Neural cell (in vitro differentiated cells): ENCODE data around the gene IFT172. TPM values are rescaled to one million over a fixed set of nuclear protein-coding genes. Genes with fewer than 3 reads are reported as not detected.

Experiments
- H2AFZ ChIP-seq: fragments of 200-600, 300-800 bp; sonication (generic), shearing (Covaris generic); 2 replicates; pipeline ENCODE4 v1.6.0; 2014; ENCODE audit warnings: low read depth, mild to moderate bottlenecking, antibody characterized with exemption, low read length, moderate library complexity
- H3F3A ChIP-seq: fragments of 200-600 bp; shearing (Covaris generic); 2 replicates; pipeline ENCODE4 v1.6.1; 2016; ENCODE audit warnings: mild to moderate bottlenecking, moderate library complexity, mixed read lengths, antibody characterized with exemption, low read length; ENCODE audit not compliant: insufficient read depth, poor library complexity, severe bottlenecking
- H3K27ac ChIP-seq: fragments of 200-600, 300-800 bp; sonication (generic), shearing (Covaris generic); 2 replicates; pipeline ENCODE4 v1.5.1; 2014; ENCODE audit warnings: mild to moderate bottlenecking, low read length, moderate library complexity
- H3K27me3 ChIP-seq: fragments of 300-800, 200-600 bp; sonication (generic), shearing (Covaris generic); 2 replicates; pipeline ENCODE4 v1.6.0; 2014; ENCODE audit warnings: mild to moderate bottlenecking, low read depth, low read length, moderate library complexity; ENCODE audit not compliant: insufficient read depth
- H3K36me3 ChIP-seq: fragments of 300-800, 200-600 bp; sonication (generic), shearing (Covaris generic); 2 replicates; pipeline ENCODE4 v1.5.1; 2014; ENCODE audit warnings: mild to moderate bottlenecking, antibody characterized with exemption, low read length, moderate library complexity; ENCODE audit not compliant: insufficient read depth
- H3K4me2 ChIP-seq: fragments of 300-800, 200-600 bp; sonication (generic), shearing (Covaris generic); 2 replicates; pipeline ENCODE4 v1.6.0; 2014; ENCODE audit warnings: mild to moderate bottlenecking, low read length
- H3K4me3 ChIP-seq: fragments of 300-800, 200-600 bp; sonication (generic), shearing (Covaris generic); 2 replicates; pipeline ENCODE4 v1.5.1; 2014; ENCODE audit warnings: mild to moderate bottlenecking, low read length, moderate library complexity
- H3K79me2 ChIP-seq: fragments of 200-600 bp; shearing (Covaris generic); replicated peaks from 2 replicates; pipeline ENCODE4 v1.6.0; 2014; ENCODE audit warnings: mild to moderate bottlenecking, low read length, moderate library complexity; ENCODE audit not compliant: insufficient read depth
- H3K9ac ChIP-seq: fragments of 300-800, 200-600 bp; sonication (generic), shearing (Covaris generic); 2 replicates; pipeline ENCODE4 v1.6.1; 2016; ENCODE audit warnings: mild to moderate bottlenecking, low read length, mixed read lengths
- H3K9me2 ChIP-seq: fragments of 200-600 bp; shearing (Covaris generic); 2 replicates; pipeline ENCODE4 v1.6.1; 2016; ENCODE audit warnings: mild to moderate bottlenecking, low read length, mixed read lengths; ENCODE audit not compliant: insufficient read depth
- H3K9me3 ChIP-seq: fragments of 200-600, 300-800 bp; sonication (generic), shearing (Covaris generic); 2 replicates; pipeline ENCODE4 v1.6.1; 2016; ENCODE audit warnings: mild to moderate bottlenecking, mixed run types, low read length, moderate library complexity, mixed read lengths
- H4K20me1 ChIP-seq: fragments of 200-600 bp; shearing (Covaris generic); 2 replicates; pipeline ENCODE4 v1.6.1; 2016; ENCODE audit warnings: mild to moderate bottlenecking, mixed run types; ENCODE audit not compliant: insufficient read depth
- CTCF ChIP-seq: fragments of 450-650 bp; IDR thresholded peaks from 2 replicates; pipeline ENCODE4 v1.5.1; 2014; ENCODE audit warnings: antibody characterized with exemption, mild to moderate bottlenecking, moderate library complexity; ENCODE audit not compliant: poor library complexity, severe bottlenecking
- EP300 ChIP-seq: fragments of 450-650 bp; conservative IDR thresholded peaks from 2 replicates; pipeline ENCODE4 v1.6.1; 2014; ENCODE audit warnings: antibody characterized with exemption, mild to moderate bottlenecking, moderate library complexity; ENCODE audit not compliant: poor library complexity, severe bottlenecking
- EZH2 ChIP-seq: fragments of 200-600, 300-800 bp; shearing (Covaris generic), sonication (generic); IDR thresholded peaks from 2 replicates; pipeline ENCODE4 v1.6.1; 2014; ENCODE audit warnings: antibody characterized with exemption, low read length, borderline replicate concordance, mild to moderate bottlenecking; ENCODE audit not compliant: insufficient read depth, poor library complexity, severe bottlenecking
- MXI1 ChIP-seq: fragments of 450-650 bp; conservative IDR thresholded peaks from 2 replicates; pipeline ENCODE4 v1.6.1; 2014; ENCODE audit warnings: antibody characterized with exemption, mild to moderate bottlenecking; ENCODE audit not compliant: poor library complexity, severe bottlenecking
- POLR2AphosphoS5 ChIP-seq: IDR thresholded peaks from 2 replicates; pipeline ENCODE4 v1.6.1; 2012
- RAD21 ChIP-seq: fragments of 450-650 bp; conservative IDR thresholded peaks from 2 replicates; pipeline ENCODE4 v1.6.1; 2014; ENCODE audit warnings: antibody characterized with exemption, mild to moderate bottlenecking, moderate library complexity
- SMC3 ChIP-seq: fragments of 450-650 bp; conservative IDR thresholded peaks from 2 replicates; pipeline ENCODE4 v1.6.1; 2014; ENCODE audit warnings: antibody characterized with exemption, mild to moderate bottlenecking, moderate library complexity; ENCODE audit not compliant: poor library complexity
- TAF1 ChIP-seq: IDR thresholded peaks from 2 replicates; pipeline ENCODE4 v1.6.1; 2012; ENCODE audit warnings: low read depth
- polyA plus RNA-seq: library from polyadenylated mRNA; depleted of rRNA; stranded (reverse); fragments of >200 nt; gene quantifications from 2 replicates; pipeline ENCODE4 v1.2.3, GENCODE V29; 2014
- TF ChIP-seq, protein P1 (sequence below): IDR thresholded peaks from 2 replicates; pipeline ENCODE4 v1.6.1; 2012; ENCODE audit warnings: borderline replicate concordance

The IFT172 gene
- polyA plus RNA-seq, 1 donor from 2014 or later = 26.9 TPM

- H3K36me3 ChIP-seq = no peaks in the 10 kb centered on the region
- no peak overlapping the region for H2AFZ ChIP-seq
- TF ChIP-seq MXI1 = no peak
- TF ChIP-seq TAF1 = no peak
- TF ChIP-seq EP300 = no peak
- TF ChIP-seq EZH2 = no peak
- TF ChIP-seq, protein P1, sequence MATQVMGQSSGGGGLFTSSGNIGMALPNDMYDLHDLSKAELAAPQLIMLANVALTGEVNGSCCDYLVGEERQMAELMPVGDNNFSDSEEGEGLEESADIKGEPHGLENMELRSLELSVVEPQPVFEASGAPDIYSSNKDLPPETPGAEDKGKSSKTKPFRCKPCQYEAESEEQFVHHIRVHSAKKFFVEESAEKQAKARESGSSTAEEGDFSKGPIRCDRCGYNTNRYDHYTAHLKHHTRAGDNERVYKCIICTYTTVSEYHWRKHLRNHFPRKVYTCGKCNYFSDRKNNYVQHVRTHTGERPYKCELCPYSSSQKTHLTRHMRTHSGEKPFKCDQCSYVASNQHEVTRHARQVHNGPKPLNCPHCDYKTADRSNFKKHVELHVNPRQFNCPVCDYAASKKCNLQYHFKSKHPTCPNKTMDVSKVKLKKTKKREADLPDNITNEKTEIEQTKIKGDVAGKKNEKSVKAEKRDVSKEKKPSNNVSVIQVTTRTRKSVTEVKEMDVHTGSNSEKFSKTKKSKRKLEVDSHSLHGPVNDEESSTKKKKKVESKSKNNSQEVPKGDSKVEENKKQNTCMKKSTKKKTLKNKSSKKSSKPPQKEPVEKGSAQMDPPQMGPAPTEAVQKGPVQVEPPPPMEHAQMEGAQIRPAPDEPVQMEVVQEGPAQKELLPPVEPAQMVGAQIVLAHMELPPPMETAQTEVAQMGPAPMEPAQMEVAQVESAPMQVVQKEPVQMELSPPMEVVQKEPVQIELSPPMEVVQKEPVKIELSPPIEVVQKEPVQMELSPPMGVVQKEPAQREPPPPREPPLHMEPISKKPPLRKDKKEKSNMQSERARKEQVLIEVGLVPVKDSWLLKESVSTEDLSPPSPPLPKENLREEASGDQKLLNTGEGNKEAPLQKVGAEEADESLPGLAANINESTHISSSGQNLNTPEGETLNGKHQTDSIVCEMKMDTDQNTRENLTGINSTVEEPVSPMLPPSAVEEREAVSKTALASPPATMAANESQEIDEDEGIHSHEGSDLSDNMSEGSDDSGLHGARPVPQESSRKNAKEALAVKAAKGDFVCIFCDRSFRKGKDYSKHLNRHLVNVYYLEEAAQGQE = no peak
- no peak for TF ChIP-seq POLR2AphosphoS5
- no peak for TF ChIP-seq SMC3
- no peak for TF ChIP-seq CTCF
- no peak for TF ChIP-seq RAD21
- H3F3A ChIP-seq = no peaks in the 10 kb centered on the region
- H3K9me2 ChIP-seq = no peaks in the 10 kb centered on the region
- H3K27me3 ChIP-seq = no peaks in the 10 kb centered on the region
- no peak overlapping the region for H3K27ac ChIP-seq
- H4K20me1 ChIP-seq = no peaks in the 10 kb centered on the region
- no peak overlapping the region for H3K4me2 ChIP-seq
- no peaks in the 10 kb centered on the region for H3K79me2 ChIP-seq
- H3K9me3 ChIP-seq = no peaks in the 10 kb centered on the region
- H3K9ac ChIP-seq = no peak overlapping the region
- H3K4me3 ChIP-seq = no peak overlapping the region
Observed at GRCh38 chr2:27445155-27445554, 44.4 kb downstream of the IFT172 start.

DNA sequence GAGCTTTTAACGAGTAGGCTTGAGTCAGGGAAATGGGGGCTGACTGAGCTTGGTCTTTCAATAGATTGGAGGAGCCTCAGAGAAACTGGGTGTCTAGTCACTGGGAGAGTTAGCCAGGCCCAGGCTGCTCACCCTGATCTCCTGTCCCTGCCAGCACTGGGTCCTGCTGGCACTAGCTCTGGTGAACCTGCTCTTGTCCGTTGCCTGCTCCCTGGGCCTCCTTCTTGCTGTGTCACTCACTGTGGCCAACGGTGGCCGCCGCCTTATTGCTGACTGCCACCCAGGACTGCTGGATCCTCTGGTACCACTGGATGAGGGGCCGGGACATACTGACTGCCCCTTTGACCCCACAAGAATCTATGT lies 46.6 kb downstream of the IFT172 start:
- Histone ChIP-seq H4K20me1 (no peaks in the 10 kb centered on the region), H3K4me3 (no peak overlapping the region), H3K79me2 (no peaks in the 10 kb centered on the region), H3F3A (no peaks in the 10 kb centered on the region), H3K9me3 (no peaks in the 10 kb centered on the region), H3K9me2 (no peaks in the 10 kb centered on the region), H3K27me3 (no peaks in the 10 kb centered on the region), H3K9ac (no peak overlapping the region), H3K36me3 (no peaks in the 10 kb centered on the region), H2AFZ (no peak overlapping the region), H3K27ac (no peak overlapping the region), H3K4me2 (no peak overlapping the region)
- no peak for TF ChIP-seq POLR2AphosphoS5
- TF ChIP-seq EZH2 = no peak
- no peak for TF ChIP-seq CTCF
- TF ChIP-seq EP300 = no peak
